ENCODE data around the gene WDFY1.
"Not testable (repeated sequence)": the region's sequence is repeated elsewhere in the genome, so short reads cannot be mapped to it uniquely, and the experiment has no call there.

Gene WDFY1

DNA sequence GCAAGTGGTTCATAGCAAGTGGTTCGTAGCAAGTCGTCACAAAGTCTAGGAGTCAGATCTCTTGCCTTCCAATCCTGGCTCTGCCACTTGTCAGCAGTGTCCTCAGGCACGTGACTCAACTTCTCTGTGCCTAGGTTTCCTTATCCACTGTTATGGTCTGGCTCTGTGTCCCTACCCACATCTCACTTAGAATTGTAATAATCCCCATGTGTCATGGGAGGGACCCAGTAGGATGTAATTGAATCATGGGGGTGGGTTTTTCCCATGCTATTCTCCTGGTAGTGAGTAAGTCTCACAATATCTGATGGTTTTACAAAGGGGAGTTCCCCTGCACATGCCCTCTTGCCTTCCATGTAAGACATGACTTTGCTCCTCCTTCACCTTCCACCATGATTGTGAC, 55.9 kb downstream of the WDFY1 start:
- DNase-seq, result no peak

- no peak for DNase-seq
Observed at GRCh38 chr2:223888251-223888650, 56.9 kb downstream of the WDFY1 start.

DNA sequence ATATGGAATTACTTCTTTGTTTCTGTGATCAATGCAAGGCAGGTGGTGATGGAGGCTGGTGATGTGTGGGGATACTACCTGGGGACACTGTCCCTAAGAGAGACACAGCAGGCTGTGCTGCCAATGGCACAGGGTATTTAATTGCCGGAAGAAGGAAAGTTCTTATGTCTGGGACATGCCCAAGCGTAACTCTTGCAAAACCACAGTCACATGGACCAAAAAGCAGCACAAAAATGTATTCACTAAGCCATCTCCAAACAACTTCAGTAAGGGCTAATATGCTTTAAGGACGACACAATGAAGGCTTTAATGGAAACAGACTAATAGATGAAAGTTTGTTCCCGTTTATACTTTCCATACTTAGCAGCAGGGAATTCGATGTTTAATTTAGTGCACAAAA, 58.0 kb downstream of the WDFY1 start:
- DNase-seq, result no peak

GRCh38 chr2:223886726-223887125, 58.4 kb downstream of the WDFY1 start:
- no peak for DNase-seq

GRCh38 chr2:223884399-223884798, 60.7 kb downstream of the WDFY1 start:
- no peak for DNase-seq

GRCh38 chr2:223882715-223883114, 62.4 kb downstream of the WDFY1 start:
- DNase-seq, result no peak

GRCh38 chr2:223880796-223881195, 64.3 kb downstream of the WDFY1 start:
- no peak for DNase-seq

- no peak for DNase-seq
Observed at GRCh38 chr2:223877721-223878410, 67.3 kb downstream of the WDFY1 start.

- DNase-seq, result no peak
Observed at GRCh38 chr2:223873672-223874071, 71.5 kb downstream of the WDFY1 start.

DNA sequence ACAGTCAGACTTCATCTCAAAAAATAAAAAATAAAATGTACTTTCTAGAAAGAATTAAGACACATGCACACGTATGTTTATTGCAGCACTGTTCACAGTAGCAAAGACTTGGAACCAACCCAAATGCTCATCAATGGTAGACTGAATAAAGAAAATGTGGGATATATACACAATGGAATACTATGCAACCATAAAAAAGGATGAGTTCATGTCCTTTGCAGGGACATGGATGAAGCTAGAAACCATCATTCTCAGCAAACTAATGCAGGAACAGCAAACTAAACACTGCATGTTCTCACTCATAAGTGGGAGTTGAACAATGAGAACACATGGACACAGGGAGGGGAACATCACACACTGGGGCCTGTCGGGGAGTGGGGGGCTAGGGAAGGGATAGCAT, 72.4 kb downstream of the WDFY1 start:
- DNase-seq, result not testable (repeated sequence)

- DNase-seq, result not testable (repeated sequence)
Observed at GRCh38 chr2:223871661-223872060, 73.5 kb downstream of the WDFY1 start.

GRCh38 chr2:223870840-223871611, 74.1 kb downstream of the WDFY1 start:
- no peak for DNase-seq

- no peak for DNase-seq
Observed at GRCh38 chr2:223868005-223868404, 77.1 kb downstream of the WDFY1 start.

DNA sequence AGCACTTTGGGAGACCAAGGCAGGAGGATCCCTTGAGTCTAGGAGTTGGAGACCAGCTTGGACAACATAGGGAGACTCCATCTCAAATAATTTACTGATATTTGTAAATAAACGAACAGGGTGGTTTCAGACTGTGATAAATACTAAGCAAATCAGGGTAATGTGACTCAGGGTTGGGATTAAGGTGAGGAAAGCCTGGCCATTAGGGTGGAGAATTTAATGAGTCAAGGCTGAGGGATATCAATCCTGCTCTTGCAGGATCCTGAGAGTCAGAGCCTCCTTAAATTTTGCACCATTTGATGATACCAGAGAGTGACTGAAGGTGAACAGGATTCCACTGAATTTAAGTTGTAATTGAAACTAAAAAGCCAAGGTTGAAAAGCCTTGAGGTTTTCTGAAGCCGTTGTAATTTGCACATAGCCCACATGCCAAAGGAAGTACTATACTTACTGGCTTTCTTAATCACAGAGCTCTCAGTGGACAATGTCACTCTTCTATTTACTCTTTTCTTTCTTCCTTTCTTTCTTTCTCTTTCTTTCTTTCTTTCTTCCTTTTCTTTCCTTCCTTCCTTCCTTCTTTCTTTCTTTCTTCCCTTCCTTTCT, 79.1 kb downstream of the WDFY1 start:
- DNase-seq, result peak; percentile 3

DNA sequence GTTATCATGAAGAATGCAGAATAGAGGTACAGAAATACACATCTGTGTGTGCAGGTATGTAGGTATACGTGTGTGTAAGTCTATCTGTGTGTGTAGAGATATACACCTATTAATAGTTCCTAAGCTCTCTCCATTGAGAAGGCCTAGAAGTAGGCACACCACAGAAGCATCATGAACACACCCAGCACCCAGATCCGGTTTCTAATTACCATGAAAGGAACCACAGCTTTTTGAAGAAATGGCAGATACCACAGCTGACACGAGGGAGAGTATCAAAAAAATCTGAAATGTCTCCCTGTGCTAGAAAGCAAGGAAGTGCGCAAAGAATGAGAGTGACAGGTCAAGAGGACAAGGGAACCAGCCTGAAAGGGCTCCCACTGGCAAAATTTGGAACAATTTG, 80.0 kb downstream of the WDFY1 start:
- DNase-seq, result peak; percentile 62

DNA sequence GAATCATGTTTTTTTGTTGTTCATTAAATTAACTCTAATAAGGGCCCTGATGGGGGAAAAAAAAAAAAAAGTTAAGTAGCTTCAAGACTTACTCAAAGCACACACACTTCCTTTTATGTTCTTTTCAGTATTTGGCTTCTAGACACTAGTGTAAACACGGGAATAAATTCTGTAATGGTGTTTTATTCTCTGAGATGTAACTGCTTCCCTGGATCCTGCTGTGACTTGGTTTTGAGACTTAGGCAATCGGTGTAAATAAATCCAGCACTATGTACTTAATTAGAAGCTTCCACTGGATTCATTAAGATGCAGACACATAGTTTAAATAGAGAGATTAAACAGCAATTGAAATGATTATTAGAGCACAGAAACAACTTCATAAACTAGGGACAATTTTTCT, 81.6 kb downstream of the WDFY1 start:
- DNase-seq, result no peak

DNA sequence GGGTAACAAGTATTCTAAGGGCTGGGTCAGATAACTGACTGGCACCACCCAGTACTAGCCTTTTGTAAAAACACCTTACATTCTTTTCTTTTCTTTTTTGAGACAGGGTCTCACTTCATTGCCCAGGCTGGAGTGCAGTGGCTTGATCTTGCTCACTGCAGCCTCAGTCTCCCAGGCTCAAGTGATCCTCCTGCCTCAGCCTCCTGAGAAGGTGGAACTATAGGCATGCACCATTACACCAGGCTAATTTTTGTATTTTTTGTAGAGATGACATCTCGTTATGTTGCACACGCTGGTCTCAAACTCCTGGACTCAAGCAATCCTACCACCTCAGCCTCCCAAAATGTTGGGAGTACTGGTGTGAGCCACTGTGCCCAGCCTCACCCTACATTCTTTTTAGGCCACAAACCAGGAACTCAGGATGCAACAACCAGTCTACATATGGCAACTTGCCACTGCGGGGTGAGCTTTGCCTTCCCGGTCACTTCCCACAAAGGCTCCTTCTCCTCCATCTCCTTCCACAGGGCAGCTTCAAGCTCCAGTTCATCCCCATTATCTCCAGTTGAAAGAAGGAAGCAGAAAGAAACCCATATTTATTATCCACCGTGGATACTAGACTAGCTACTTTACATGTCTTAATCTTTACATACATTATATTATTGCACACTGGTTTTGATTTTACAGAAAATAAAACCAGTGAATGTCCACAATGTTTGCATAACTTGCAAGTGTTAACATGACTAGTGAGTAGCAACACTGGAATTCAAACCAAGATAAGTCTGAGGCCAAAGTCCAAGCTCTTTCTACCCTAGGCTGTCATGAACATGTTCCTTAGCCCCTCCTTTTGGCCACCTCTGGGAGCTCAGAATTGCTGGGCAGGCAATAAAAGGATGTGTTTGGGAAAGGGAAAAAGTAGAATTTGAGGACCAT, 84.1 kb downstream of the WDFY1 start:
- no peak for DNase-seq

DNA sequence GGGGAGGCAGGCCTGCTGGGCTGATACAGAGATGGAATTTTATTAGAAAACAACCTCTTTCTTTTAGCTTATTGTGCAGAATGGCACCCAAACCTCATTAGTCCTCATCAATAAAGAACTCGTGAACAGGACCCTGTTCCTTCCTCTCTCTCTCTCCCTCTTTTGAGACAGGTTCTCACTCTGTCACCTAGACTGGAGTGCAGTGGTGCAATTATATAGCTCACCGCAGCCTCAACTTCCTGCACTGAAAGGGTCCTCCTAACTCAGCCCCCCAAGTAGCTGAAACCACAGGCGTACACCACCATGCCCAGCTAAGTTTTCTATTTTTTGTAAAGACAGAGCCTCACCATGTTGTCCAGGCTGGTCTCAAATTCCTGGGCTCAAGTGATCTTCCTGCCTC, 86.1 kb downstream of the WDFY1 start:
- DNase-seq, result no peak

DNA sequence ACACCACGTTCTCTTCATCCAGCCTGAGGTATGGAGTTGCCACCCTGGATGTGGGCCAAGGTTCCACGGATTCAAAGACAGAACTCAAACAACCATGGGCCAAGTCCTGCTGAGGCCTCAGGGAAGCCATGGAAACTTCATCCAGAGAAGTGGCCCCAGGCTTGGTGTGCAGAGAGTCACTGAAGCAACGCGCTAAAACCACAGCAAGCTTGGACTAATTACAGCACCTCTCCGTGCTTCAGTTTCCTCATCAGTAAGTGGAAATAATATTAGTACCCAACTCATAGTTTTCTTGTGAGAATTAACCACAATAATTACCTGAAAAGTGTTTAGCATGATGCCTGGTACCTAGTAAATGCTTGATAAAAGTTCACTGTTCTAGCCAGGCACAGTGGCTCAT, 88.6 kb downstream of the WDFY1 start:
- no peak for DNase-seq

DNA sequence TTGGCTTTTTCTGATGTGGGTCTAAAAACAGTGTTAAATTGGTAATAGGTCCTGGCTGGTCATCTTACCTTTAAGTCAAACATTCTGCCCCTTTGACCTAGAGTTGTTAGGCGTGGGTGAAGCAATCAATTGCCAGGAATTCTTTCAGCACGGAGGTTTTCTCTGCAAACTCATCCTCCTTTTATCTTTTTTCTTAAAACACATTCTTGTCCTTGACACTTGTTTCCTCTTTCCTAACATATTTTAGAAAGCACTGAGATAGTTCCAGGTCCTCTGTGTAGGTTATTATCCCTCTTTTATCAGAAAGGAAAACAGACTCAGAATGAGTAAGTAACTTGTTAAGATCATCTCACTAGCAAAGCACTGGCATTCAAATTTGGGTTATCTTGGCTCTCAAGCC, 89.1 kb downstream of the WDFY1 start:
- DNase-seq, result no peak

DNA sequence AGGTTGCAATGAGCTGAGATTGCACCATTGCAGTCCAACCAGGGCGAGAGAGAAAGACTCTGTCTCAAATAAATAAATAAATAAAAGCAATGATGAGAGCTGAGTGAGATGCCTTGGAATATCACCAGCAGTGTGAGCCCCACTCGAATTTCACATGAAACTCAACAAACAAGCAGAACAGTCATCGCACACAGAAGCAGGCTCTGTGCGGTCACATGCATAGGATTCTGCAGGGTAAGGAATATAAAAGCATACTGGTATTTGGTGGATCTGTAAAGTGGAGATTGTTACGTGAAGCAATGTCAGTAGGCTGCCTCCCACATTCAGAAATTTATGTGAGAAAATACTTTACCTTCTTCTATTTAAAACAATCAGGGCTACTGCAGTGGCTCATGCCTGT, 89.7 kb downstream of the WDFY1 start:
- no peak for DNase-seq

- no peak for DNase-seq
Observed at GRCh38 chr2:223854741-223855140, 90.4 kb downstream of the WDFY1 start.

DNA sequence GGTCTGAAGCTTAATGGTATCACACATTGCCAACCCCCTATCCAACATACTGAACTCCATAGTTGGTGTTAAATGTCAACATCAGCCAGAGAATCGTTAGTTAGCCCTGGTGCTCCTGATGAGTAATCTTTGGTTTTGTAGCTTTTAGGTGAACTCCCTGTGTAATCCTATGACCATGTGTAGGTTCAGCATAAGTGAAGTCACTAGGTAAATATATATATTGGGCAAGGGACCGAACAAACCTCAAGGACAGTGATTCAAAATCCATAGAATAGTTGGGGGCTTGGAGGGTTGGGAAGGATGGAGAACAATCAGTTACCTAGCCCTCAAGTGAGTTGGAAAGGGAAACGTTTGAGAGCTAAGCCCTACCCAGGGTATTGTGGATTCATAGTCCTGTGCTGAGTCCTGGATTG, 91.7 kb downstream of the WDFY1 start:
- DNase-seq, result no peak
